Gastroesophageal sphincter (tissue), 3 donors: ENCODE measurements around the gene INTS6L.
A peak's percentile ranks its signal among the peaks of the same experiment; 100 is the strongest.

ENCODE experiments used
- POLR2A ChIP-seq, 2 donors: fragments of 450-650 bp; IDR thresholded peaks; one replicate each; pipeline ENCODE4 v1.6.1; 2017; ENCODE audit warnings: antibody characterized with exemption in 2 of 2, mild to moderate bottlenecking in 2 of 2, moderate library complexity in 1 of 2
- TF ChIP-seq, protein P1 (sequence below), 4 experiments: fragments of 200-600 bp in 2 of 4; fragments of 450-650 bp in 2 of 4; sonication (generic) in 1 of 4; IDR thresholded peaks; one replicate each; pipeline ENCODE4 v1.5.1; 2017 to 2019; ENCODE audit warnings: antibody characterized with exemption in 4 of 4, mild to moderate bottlenecking in 2 of 4, moderate library complexity in 2 of 4

GRCh38 chrX:135572436-135572835 is 52.0 kb downstream of the INTS6L start:
- TF ChIP-seq, protein P1, sequence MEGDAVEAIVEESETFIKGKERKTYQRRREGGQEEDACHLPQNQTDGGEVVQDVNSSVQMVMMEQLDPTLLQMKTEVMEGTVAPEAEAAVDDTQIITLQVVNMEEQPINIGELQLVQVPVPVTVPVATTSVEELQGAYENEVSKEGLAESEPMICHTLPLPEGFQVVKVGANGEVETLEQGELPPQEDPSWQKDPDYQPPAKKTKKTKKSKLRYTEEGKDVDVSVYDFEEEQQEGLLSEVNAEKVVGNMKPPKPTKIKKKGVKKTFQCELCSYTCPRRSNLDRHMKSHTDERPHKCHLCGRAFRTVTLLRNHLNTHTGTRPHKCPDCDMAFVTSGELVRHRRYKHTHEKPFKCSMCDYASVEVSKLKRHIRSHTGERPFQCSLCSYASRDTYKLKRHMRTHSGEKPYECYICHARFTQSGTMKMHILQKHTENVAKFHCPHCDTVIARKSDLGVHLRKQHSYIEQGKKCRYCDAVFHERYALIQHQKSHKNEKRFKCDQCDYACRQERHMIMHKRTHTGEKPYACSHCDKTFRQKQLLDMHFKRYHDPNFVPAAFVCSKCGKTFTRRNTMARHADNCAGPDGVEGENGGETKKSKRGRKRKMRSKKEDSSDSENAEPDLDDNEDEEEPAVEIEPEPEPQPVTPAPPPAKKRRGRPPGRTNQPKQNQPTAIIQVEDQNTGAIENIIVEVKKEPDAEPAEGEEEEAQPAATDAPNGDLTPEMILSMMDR (IDR thresholded peaks at IDR 0.05), result peak in 3 of 4 experiments; percentile 7 to 45 (median 24)
- no peak for TF ChIP-seq POLR2A (IDR thresholded peaks at IDR 0.05)
